ENCODE results near the gene TEKT4.

TEKT4 gene

GRCh38 chr2:94874277-94874997 lies 3.2 kb downstream of the TEKT4 start:
- TF ChIP-seq TAF1 (IDR thresholded peaks at IDR 0.05; ENCODE audit: borderline replicate concordance, insufficient read depth, low read length): no peak

GRCh38 chr2:94875064-94875819 lies 4.0 kb downstream of the TEKT4 start:
- TF ChIP-seq POLR2AphosphoS5 (IDR thresholded peaks at IDR 0.05; ENCODE audit: low read depth, low read length) (no peak), SIN3A (IDR thresholded peaks at IDR 0.05; ENCODE audit: borderline replicate concordance, insufficient read depth, low read length) (no peak), REST (IDR thresholded peaks at IDR 0.05; ENCODE audit: insufficient read depth in 1 of 2, low read depth in 2 of 2, low read length in 2 of 2) (no peak), FOXP2 (optimal IDR thresholded peaks at IDR 0.05; ENCODE audit: borderline replicate concordance, extremely low read depth, extremely low read length, insufficient read depth) (no peak), TAF1 (IDR thresholded peaks at IDR 0.05; ENCODE audit: borderline replicate concordance, insufficient read depth, low read length) (no peak)

GRCh38 chr2:94875820-94876522 lies 4.7 kb downstream of the TEKT4 start:
- no peak for TF ChIP-seq REST (IDR thresholded peaks at IDR 0.05; ENCODE audit: insufficient read depth in 1 of 2, low read depth in 2 of 2, low read length in 2 of 2)
- no peak for TF ChIP-seq POLR2AphosphoS5 (IDR thresholded peaks at IDR 0.05; ENCODE audit: low read depth, low read length)
- TF ChIP-seq SIN3A (IDR thresholded peaks at IDR 0.05; ENCODE audit: borderline replicate concordance, insufficient read depth, low read length): no peak
- TF ChIP-seq TAF1 (IDR thresholded peaks at IDR 0.05; ENCODE audit: borderline replicate concordance, insufficient read depth, low read length): no peak
- TF ChIP-seq FOXP2 (optimal IDR thresholded peaks at IDR 0.05; ENCODE audit: borderline replicate concordance, extremely low read depth, extremely low read length, insufficient read depth): no peak

- TF ChIP-seq FOXP2 (optimal IDR thresholded peaks at IDR 0.05; ENCODE audit: borderline replicate concordance, extremely low read depth, extremely low read length, insufficient read depth) (no peak), REST (IDR thresholded peaks at IDR 0.05; ENCODE audit: insufficient read depth in 1 of 2, low read depth in 2 of 2, low read length in 2 of 2) (no peak), TAF1 (IDR thresholded peaks at IDR 0.05; ENCODE audit: borderline replicate concordance, insufficient read depth, low read length) (no peak), POLR2AphosphoS5 (IDR thresholded peaks at IDR 0.05; ENCODE audit: low read depth, low read length) (no peak), SIN3A (IDR thresholded peaks at IDR 0.05; ENCODE audit: borderline replicate concordance, insufficient read depth, low read length) (no peak)
These were observed 5.3 kb downstream of the TEKT4 start for GRCh38 chr2:94876523-94876863.

GRCh38 chr2:94877129-94877528 lies 5.9 kb downstream of the TEKT4 start:
- TF ChIP-seq TAF1 (IDR thresholded peaks at IDR 0.05; ENCODE audit: borderline replicate concordance, insufficient read depth, low read length) (no peak), SIN3A (IDR thresholded peaks at IDR 0.05; ENCODE audit: borderline replicate concordance, insufficient read depth, low read length) (no peak), POLR2AphosphoS5 (IDR thresholded peaks at IDR 0.05; ENCODE audit: low read depth, low read length) (no peak), FOXP2 (optimal IDR thresholded peaks at IDR 0.05; ENCODE audit: borderline replicate concordance, extremely low read depth, extremely low read length, insufficient read depth) (no peak), REST (IDR thresholded peaks at IDR 0.05; ENCODE audit: insufficient read depth in 1 of 2, low read depth in 2 of 2, low read length in 2 of 2) (no peak)

All from PFSK-1 (cell line).